Stimulated activated CD4-positive, alpha-beta T cell treated with anti-CD3 and anti-CD28 coated beads, Interleukin-2, amount 100 ng/mL, for 48 hours (primary cell): ENCODE measurements around the gene IDH3A.
A peak's percentile ranks its signal among the peaks of the same experiment; 100 is the strongest.

ENCODE experiments used
- DNase-seq, 2 donors: peaks; one replicate each; pipeline ENCODE4 v3.0.0-alpha.2; 2020

IDH3A gene

DNA sequence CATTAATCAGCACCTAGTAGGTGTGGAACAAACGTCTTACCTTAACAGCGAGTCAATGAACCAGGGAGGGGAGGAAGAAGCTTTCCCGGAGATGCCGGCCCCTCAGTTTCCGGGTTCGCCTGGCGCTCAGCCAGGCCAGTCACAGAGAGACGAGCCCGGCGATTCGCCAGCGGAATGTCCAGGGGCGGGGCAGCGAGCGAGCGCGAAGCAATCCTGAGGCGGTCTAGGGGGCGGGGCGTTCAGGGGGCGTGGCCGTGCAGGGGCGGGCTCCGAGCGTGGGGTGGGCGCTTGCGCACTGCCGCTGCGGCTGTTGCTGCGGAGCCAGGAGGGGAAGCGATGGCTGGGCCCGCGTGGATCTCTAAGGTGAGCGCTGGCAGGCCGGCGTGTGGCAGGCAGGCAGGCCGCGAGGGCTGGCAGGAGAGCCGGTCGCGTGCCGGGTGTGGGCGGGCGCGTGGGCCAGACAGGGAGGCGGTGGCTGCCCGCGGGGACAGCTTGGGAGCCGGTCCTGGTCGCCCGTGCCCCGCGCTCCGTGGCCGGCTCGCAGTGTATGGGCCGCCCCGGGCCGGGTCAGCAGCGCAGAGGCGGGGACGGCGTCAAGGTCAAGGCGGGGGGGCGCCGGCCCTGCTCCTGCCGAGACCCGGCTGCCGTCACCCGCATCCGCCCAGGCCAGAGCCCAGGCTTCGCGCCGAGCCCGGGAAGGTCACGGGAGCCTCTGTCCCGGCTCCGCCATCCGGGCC, at the start of gene IDH3A:
Gene IDH3A, plus strand, starts transcription at position 295 of the 737 bp plus-strand sequence. Its CDS starts 42 bp downstream, at position 337.
- peak; percentile 100 for DNase-seq

GRCh38 chr15:78100886-78101285, 48.3 kb upstream of the IDH3A start:
- DNase-seq: no peak

GRCh38 chr15:78101423-78102105, 47.6 kb upstream of the IDH3A start:
- no peak for DNase-seq

DNA sequence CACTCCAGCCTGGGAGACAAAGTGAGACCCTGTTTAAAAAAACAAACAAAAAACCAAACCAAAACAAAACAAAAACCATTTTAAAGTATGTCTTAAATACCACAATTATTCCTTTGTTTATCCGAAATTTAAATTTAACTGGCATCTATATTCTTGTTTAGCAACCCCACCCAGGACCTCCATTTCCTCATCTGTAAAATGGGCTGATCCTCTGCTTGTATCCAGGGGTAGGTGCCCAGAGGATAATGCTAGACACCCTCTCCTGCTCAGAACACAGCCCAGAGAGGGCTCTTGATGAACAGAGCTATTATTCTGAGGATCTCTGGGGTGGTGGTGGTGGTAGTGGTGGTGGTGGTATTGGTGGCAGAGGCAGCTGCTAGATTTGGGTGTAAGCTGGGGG, 47.0 kb upstream of the IDH3A start:
- DNase-seq: no peak

- no peak for DNase-seq
These were observed 46.4 kb upstream of the IDH3A start for GRCh38 chr15:78102741-78103140.

DNA sequence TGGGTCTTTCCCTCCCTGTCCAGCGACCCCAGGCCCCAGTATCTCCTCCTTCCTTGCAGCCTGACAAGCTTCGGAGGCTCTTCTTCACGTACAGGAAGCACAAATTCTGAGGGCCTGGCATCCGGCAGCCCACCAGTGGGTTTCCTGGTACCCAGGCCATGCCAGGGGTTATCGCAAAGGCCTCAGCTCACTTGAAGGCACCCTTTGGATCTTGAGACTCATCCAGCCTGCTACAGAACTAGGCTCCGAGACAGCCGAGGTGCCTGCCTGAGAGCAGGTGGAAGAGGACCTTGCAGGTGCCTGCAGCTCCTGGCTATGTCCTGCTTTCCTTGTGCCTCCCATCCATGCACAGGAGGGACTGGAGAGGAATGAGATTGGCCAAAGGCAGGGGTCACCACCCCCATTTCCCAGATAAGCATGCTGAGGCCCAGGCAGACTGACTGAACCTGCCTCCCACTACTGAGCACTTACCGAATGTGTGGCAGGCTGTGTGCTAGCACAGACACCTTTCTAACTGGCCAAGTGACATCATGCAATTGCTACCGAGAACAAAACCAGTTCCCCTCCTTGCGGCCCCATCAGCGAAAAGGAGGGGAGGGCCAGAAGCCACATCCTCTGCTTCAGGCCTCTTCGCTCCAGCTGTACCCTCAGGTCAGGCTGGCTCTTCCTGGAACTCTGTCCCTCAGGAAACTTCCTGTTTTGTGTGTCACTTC, 45.6 kb upstream of the IDH3A start:
- DNase-seq: peak; percentile 36 to 52

DNA sequence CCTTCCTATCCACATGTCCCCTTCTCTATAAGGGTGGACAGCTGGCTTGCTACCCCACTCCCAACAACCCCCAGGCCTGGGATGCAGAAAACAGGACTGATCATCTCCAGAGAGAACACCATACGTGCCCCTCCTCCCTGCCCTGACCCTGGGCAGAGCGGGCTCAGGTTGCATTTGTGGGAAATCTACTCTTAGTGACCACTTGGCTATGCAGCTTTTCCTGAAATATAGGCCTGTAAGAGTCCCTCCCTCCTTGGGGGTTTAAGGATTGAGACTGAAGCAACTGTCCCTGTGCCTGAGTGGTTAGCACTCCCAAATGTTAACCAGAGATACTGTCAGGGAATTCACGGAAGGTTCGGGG, 45.1 kb upstream of the IDH3A start:
- no peak for DNase-seq

- no peak for DNase-seq
These were observed 44.3 kb upstream of the IDH3A start for GRCh38 chr15:78104566-78105475.

DNA sequence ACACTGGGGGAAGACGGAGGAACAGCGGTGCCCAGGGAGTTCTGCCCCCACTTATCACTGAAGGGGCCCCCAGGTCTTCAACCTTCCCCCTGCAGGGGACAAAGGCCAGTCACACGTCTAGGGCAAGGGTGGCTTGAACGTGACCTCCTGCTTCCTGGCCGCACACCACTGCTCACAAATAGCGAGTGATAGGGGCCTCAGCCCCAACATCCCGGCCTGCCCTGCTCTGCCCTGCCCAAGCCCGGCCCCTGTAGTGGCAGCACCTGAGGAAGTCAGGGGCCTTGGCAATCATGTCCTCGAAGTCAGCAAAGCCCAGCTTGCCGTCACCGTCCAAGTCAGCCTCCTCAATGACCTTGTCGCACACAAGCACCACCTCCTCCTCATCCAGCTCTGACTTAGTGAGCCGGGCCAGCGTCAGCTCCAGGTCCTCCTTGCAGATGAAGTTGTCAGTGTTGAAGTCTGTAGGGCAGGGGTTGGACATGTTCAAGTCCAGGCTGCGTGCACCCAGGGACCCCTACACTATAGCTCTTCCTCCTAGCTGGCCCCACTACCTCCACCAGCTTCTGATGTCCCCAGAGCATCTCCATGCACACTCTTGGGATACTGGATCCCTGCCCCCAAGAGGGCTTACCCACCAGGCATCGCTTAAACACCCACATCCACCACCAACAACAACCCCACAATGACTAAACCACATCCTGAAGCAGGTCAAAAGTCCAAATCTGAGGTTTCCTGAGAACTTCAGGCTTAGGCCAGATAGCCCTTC, 43.5 kb upstream of the IDH3A start:
- DNase-seq: no peak

GRCh38 chr15:78107471-78107870, 41.7 kb upstream of the IDH3A start:
- DNase-seq: no peak

DNA sequence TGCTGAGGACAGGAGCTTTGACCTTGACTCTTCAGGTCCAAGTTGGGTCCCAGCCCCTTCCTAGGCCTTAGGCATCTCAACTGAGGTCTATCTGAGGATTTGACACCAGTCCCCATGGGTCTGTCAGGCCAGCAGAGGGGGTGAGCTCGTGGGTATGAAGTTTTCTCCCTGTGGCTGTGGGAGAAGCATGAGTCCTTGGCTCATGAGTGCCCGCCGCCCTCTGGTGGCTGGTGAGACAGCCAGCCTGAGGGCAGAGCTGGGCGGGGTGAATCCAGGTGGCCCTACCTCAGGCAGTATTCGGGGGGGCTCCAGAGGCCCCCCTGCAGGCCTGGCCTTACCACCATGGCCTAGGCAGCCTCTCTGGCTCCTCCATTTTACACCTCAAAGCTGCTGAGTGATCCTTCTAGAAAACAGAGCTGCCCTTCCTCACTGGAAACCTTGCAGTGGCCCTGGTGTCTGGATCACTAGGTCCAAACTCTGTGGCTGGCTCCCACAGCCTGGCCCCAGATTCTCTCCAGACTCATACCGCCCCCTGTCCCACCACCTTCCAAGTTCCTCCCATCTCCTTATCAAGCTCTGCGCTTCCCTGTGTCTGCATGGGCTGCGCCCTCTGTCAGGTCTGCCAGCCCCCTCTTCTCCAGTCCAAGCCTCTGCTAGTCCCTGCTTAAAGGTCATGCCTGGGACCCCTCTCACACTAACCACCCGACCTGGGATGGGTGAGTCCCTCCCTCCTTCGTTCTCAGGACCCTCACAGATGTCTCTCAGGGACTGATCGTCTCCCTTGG, 40.7 kb upstream of the IDH3A start:
- DNase-seq: peak; percentile 71 to 75

GRCh38 chr15:78109156-78109555, 40.0 kb upstream of the IDH3A start:
- DNase-seq: no peak

- no peak for DNase-seq
These were observed 39.1 kb upstream of the IDH3A start for GRCh38 chr15:78110096-78110495.

GRCh38 chr15:78110916-78111475, 38.2 kb upstream of the IDH3A start:
- no peak for DNase-seq

DNA sequence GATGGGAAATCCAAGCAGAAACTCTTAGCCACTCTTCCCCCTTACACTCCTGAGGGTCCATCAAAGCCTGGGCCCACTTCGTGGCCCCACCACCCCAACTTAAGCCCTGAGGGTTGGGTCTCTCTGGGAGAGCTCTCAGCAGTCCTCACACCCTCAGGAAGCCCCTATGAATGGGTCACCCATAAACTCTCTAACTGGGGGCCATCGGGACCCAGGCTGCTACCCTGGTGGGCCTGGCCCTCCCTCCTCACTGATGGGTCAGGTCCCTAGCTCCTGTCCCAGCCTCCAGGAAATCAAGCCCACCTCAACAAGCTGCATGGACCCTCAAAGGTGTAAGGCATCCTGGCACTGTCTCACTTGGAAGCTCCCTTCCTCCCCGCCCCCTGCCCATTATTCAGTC, 37.4 kb upstream of the IDH3A start:
- DNase-seq: no peak

DNA sequence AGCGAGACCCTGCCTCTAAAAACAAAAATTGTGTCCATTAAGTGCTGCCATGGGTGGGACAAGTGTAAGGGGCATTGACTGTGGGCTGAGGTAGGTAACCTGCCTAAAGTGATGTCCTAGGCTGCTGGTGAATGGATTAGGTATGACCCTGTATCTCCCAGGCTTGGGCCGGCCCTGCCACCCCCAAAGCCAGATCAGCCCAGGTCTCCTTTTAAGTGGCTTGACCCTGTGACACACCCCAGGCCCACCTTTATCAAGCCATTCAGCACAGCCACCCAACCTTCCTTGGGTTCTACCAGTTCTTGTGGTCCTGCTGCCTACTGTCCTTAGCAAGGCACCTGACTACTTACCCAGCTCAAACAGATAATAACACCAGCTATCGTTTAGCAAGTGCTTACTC, 36.6 kb upstream of the IDH3A start:
- no peak for DNase-seq

- no peak for DNase-seq
These were observed 28.6 kb upstream of the IDH3A start for GRCh38 chr15:78120523-78120922.

DNA sequence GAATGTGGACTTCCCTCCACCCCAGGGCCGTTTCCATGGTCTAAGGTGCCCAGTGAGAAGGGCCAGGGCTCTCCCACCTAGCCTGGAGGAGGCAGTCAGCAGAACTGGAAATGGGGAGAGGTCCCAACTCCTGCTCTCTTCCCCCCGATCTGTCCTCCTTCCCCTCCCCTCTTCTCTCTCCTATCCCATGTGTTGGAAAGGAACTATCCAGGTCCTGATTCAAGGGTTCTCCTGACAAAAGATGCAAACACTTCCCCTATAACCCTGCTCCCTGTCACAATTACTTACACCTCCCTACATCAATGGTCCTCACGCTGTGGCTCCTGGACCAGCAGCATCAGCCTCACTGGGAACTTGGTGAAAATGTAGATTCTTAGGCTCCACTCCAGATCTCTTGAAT, 23.9 kb upstream of the IDH3A start:
- DNase-seq: no peak

DNA sequence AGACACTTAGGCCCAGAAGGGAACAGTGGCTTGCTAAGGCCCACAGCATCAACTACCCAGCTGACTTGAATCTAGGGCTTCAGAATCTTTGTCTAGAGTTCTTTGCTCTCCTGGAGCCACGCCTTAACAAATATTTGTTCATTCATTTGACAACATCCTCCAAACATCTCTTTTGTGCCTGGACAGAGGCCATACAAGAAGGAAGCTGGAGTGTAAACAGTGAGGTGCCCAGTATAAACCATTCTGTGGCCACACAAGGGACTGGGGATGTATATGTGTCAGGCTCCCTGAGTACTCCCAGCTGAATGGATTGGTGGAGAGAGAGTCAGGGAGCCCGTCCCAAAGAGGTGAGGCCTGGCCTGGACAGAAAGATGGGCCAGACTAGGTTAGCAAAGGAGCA, 21.3 kb upstream of the IDH3A start:
- DNase-seq: no peak

DNA sequence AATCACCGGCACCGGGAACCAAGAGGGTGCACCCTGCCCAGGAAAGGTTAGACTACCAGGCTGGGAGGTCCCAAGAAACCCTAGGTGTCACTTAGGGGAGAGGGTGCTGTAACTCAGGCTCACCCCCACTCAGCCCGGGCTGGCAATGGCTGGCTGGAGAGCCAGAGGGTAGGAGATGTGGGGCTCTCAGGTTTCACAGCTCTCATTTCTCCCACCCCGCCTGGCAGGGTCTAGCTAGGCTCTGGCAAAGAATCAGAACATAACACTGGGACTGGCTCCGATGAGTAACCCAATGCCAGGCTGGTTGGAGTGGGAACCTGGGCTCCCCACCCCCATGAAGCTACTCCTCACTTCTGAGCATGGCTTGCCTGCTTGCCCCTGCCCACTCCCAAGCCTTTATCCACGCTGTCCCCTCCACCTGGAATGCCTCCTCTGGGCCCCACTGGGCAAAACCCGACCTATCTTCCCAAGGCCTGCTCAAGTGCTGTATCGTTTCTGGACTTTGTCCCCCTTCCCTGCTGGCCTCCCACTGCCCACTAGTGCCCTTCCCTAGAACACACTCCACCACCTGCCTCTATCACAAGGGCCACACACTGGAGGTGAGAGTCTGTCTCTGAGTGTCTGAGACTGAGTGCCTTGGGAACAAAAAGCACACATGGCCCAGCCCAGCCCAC, 19.9 kb upstream of the IDH3A start:
- DNase-seq: no peak
